ENCODE data around the gene GALNT10. TPM values are rescaled to one million over a fixed set of nuclear protein-coding genes. Genes with fewer than 3 reads are reported as not detected.
A peak's percentile ranks its signal among the peaks of the same experiment; 100 is the strongest.

The GALNT10 gene
- total and polyA plus RNA-seq, 2 of the 8 experiments (the other 6 are each of a cell fraction or from before 2014, with no cell fraction given), result 4.6 to 15.5 TPM

DNA sequence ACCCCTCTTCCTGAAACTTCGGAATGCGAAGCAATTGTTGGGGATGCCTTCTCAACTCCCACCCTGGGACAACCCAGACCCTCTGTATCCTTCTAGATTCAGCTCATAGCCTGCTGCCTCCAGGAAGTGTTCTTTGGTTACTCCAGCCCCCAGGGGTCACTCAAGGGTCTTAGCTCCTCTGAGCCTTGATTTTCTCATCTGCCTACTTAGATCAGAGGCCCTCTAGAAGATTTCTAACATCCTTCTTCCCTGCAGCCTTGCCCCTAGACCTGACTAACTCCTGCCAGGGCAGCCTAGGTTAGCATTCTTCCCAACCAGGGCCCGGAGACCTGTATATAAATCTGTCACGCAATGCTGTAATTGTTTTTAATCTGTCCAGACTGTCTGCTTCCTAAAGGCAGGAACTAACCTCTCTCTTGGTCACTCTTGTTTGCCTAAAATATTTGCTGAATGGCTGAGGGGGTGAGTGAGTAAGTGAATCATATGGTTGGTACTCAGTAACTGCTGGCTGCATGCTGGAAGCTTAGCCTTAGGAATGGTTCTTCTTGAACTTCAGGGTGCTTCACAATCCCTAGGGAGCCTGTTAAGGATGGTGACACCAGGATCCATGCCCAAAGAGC lies 8.2 kb downstream of the GALNT10 start:
- no peaks in the 10 kb centered on the region for H3K23me2 ChIP-seq (ENCODE audit: low read depth, low read length)
- H3K27ac ChIP-seq (ENCODE audit: low read depth, low read length), result no peak overlapping the region
- no peaks in the 10 kb centered on the region for H3K79me2 ChIP-seq (ENCODE audit: control insufficient read depth in 1 of 2, insufficient read depth in 2 of 2, low read length in 2 of 2)
- H2BK120ac ChIP-seq (replicated peaks; ENCODE audit: low read depth, low read length), result no peak overlapping the region
- H3K9ac ChIP-seq (replicated peaks in 1 of 4; ENCODE audit: extremely low read depth in 1 of 4, low read depth in 3 of 4, low read length in 3 of 4), result no peak overlapping the region
- no peak overlapping the region for H2BK5ac ChIP-seq (ENCODE audit: low read depth, low read length)
- H2BK15ac ChIP-seq (ENCODE audit: low read length), result no peak overlapping the region
- 73% methylated on average over 4 of the region's 4 CpGs; no CpG with 5 or more reads in 1 of the 2 experiments for WGBS, 2 experiments (ENCODE audit: extremely low coverage in 1 of 2, insufficient coverage in 1 of 2, insufficient read length in 1 of 2, insufficient replicate concordance in 2 of 2, low coverage in 1 of 2, low lambda C conversion rate in 2 of 2, missing lambda C conversion rate in 1 of 2)
- H2BK20ac ChIP-seq (ENCODE audit: low read length), result no peak overlapping the region
- H3K4me3 ChIP-seq (ENCODE audit: extremely low read depth in 1 of 4, insufficient read depth in 2 of 4, low read depth in 3 of 4, low read length in 4 of 4), result no peak overlapping the region
- no peak overlapping the region for H3K4me2 ChIP-seq (ENCODE audit: insufficient read depth in 1 of 2, low read depth in 2 of 2, low read length in 2 of 2)
- H3K9me3 ChIP-seq (ENCODE audit: insufficient read depth in 2 of 2, low read depth in 1 of 2, low read length in 1 of 2), result no peaks in the 10 kb centered on the region
- no peak overlapping the region for H4K91ac ChIP-seq (replicated peaks; ENCODE audit: insufficient read length, low read length)
- H3K23ac ChIP-seq (ENCODE audit: insufficient read length), result no peak overlapping the region
- no peak overlapping the region for H2BK12ac ChIP-seq (ENCODE audit: low read depth, low read length)
- no peak overlapping the region for H4K8ac ChIP-seq (ENCODE audit: extremely low read depth, insufficient read depth, low read length)
- H3K27me3 ChIP-seq (replicated peaks in 1 of 4; ENCODE audit: control insufficient read depth in 3 of 4, extremely low read depth in 1 of 4, insufficient read depth in 3 of 4, low read length in 3 of 4), result no peaks in the 10 kb centered on the region
- no peaks in the 10 kb centered on the region for H4K20me1 ChIP-seq (replicated peaks in 1 of 2; ENCODE audit: control insufficient read depth in 1 of 2, insufficient read depth in 2 of 2, low read length in 2 of 2)
- no peak overlapping the region for H4K5ac ChIP-seq (ENCODE audit: insufficient read length, low read depth, low read length)
- no peaks in the 10 kb centered on the region for H3K79me1 ChIP-seq (ENCODE audit: low read depth, low read length)
- POLR2A ChIA-PET (ENCODE audit: partially characterized antibody), result interaction anchor here (0.7 to 2.6 kb wide), 5 partner anchors 9 to 206 kb away, joined by 3 to 9 read pairs (median 3); no protein-coding TSS in a partner anchor
- no peak for DNase-seq (ENCODE audit: low read depth in 1 of 2, low spot score in 2 of 2)
- no peak for FAIRE-seq
- no peak overlapping the region for H3K4ac ChIP-seq (replicated peaks; ENCODE audit: insufficient read length, low read depth, low read length)
- H3K56ac ChIP-seq (replicated peaks; ENCODE audit: insufficient read length, low read depth, low read length), result no peak overlapping the region
- H2AK5ac ChIP-seq (ENCODE audit: low read depth, low read length), result no peak overlapping the region
- CTCF ChIA-PET (ENCODE audit: partially characterized antibody), result interaction anchor here (0.7 to 8.3 kb wide), 18 partner anchors 9 to 224 kb away, joined by 3 to 57 read pairs (median 6); no protein-coding TSS in a partner anchor
- no peak overlapping the region for H2AFZ ChIP-seq (ENCODE audit: low read length)
- no peak overlapping the region for H3K14ac ChIP-seq (ENCODE audit: insufficient read length)
- peaks cover 0 to 24% (median 14%) of the 10 kb centered on the region in 4 experiments; a peak in 5 of 7 replicates for H3K4me1 ChIP-seq (replicated peaks in 1 of 4; ENCODE audit: control insufficient read depth in 3 of 4, insufficient read depth in 4 of 4, low read length in 3 of 4)
- no peak overlapping the region for H3K18ac ChIP-seq (ENCODE audit: extremely low read depth, low read length)
- no peaks in the 10 kb centered on the region for H3K36me3 ChIP-seq (ENCODE audit: control insufficient read depth in 2 of 4, insufficient read depth in 4 of 4, low read length in 3 of 4)
- TF ChIP-seq POLR2A (IDR thresholded peaks at IDR 0.05; ENCODE audit: control extremely low read depth in 1 of 2, low read depth in 2 of 2, low read length in 2 of 2) (no peak), SRF (IDR thresholded peaks at IDR 0.05; ENCODE audit: low read depth, low read length) (no peak), BRCA1 (IDR thresholded peaks at IDR 0.05; ENCODE audit: low read depth, low read length) (no peak), SUZ12 (IDR thresholded peaks at IDR 0.05; ENCODE audit: low read length) (no peak), FOSL1 (IDR thresholded peaks at IDR 0.05; ENCODE audit: insufficient read depth, low read depth, low read length) (no peak), RAD21 (IDR thresholded peaks at IDR 0.05 in 1 of 2, conservative IDR thresholded peaks at IDR 0.05 in 1 of 2; ENCODE audit: low read depth in 2 of 2, low read length in 2 of 2) (peak; percentile 25 to 50)
- TF ChIP-seq, protein P1, sequence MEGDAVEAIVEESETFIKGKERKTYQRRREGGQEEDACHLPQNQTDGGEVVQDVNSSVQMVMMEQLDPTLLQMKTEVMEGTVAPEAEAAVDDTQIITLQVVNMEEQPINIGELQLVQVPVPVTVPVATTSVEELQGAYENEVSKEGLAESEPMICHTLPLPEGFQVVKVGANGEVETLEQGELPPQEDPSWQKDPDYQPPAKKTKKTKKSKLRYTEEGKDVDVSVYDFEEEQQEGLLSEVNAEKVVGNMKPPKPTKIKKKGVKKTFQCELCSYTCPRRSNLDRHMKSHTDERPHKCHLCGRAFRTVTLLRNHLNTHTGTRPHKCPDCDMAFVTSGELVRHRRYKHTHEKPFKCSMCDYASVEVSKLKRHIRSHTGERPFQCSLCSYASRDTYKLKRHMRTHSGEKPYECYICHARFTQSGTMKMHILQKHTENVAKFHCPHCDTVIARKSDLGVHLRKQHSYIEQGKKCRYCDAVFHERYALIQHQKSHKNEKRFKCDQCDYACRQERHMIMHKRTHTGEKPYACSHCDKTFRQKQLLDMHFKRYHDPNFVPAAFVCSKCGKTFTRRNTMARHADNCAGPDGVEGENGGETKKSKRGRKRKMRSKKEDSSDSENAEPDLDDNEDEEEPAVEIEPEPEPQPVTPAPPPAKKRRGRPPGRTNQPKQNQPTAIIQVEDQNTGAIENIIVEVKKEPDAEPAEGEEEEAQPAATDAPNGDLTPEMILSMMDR (IDR thresholded peaks at IDR 0.05; ENCODE audit: control extremely low read depth in 1 of 3, insufficient read depth in 1 of 3, low read depth in 1 of 3, low read length in 3 of 3), result peak in 2 of 3 experiments; percentile 15 to 24; a peak in 2 of 4 replicates
- TF ChIP-seq, protein P2, sequence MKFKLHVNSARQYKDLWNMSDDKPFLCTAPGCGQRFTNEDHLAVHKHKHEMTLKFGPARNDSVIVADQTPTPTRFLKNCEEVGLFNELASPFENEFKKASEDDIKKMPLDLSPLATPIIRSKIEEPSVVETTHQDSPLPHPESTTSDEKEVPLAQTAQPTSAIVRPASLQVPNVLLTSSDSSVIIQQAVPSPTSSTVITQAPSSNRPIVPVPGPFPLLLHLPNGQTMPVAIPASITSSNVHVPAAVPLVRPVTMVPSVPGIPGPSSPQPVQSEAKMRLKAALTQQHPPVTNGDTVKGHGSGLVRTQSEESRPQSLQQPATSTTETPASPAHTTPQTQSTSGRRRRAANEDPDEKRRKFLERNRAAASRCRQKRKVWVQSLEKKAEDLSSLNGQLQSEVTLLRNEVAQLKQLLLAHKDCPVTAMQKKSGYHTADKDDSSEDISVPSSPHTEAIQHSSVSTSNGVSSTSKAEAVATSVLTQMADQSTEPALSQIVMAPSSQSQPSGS (IDR thresholded peaks at IDR 0.05; ENCODE audit: low read length), result no peak
